Osteocyte (in vitro differentiated cells): ENCODE data around the gene CCDC182. TPM values are rescaled to one million over a fixed set of nuclear protein-coding genes. Genes with fewer than 3 reads are reported as not detected.

Experiments
- DNase-seq: peaks from one replicate; pipeline ENCODE4 v3.0.0; 2021; ENCODE audit warnings: mixed read lengths; ENCODE audit not compliant: unreplicated experiment; ENCODE audit errors: extremely low spot score
- H3K27ac Mint-ChIP-seq: one replicate; pipeline ENCODE4 v1.8.0; 2021; ENCODE audit warnings: mild to moderate bottlenecking, mixed read lengths; ENCODE audit not compliant: unreplicated experiment
- H3K27me3 Mint-ChIP-seq: one replicate; pipeline ENCODE4 v1.8.0; 2021; ENCODE audit warnings: mixed read lengths; ENCODE audit not compliant: unreplicated experiment
- H3K36me3 Mint-ChIP-seq: one replicate; pipeline ENCODE4 v1.8.0; 2021; ENCODE audit warnings: mixed read lengths; ENCODE audit not compliant: unreplicated experiment
- H3K4me1 Mint-ChIP-seq: one replicate; pipeline ENCODE4 v1.8.0; 2021; ENCODE audit warnings: mixed read lengths; ENCODE audit not compliant: unreplicated experiment
- H3K4me3 Mint-ChIP-seq: one replicate; pipeline ENCODE4 v1.8.0; 2021; ENCODE audit warnings: mild to moderate bottlenecking, moderate library complexity, mixed read lengths; ENCODE audit not compliant: unreplicated experiment
- H3K9me3 Mint-ChIP-seq: one replicate; pipeline ENCODE4 v1.8.0; 2021; ENCODE audit warnings: mixed read lengths; ENCODE audit not compliant: unreplicated experiment
- CTCF ChIP-seq: fragments of 200-600 bp; sonication (generic); IDR thresholded peaks from 2 replicates; pipeline ENCODE4 v1.5.0; 2021; ENCODE audit warnings: antibody characterized with exemption, mild to moderate bottlenecking, moderate library complexity
- total RNA-seq: library from RNA; stranded (reverse); gene quantifications from 2 replicates; pipeline ENCODE4 v1.2.1, GENCODE V29; 2021

CCDC182 gene
- total RNA-seq, 1 donor from 2014 or later: not detected

DNA sequence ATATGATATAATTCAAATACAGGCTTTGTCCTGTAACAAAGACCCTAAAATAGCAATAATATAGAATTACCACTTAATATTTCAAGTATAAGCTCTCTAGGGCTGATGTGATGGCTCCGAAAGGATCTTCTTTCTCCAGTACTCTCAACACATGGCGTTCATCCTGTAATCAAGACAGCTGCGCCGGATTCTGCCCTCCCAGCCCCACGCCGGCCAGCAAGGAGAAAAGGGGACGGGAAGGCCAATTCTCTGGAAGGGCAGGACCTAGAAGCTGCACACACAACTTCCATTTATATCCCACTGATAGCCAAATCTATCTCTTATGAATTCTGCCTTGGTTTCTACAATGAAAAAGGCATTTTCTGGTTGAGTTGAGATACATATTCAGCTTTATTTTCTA, 32.0 kb downstream of the CCDC182 start:
- Mint-ChIP-seq H3K9me3 (no peaks in the 10 kb centered on the region), H3K27ac (no peak overlapping the region), H3K4me1 (peaks cover 4% of the 10 kb centered on the region), H3K27me3 (peaks cover 53% of the 10 kb centered on the region), H3K36me3 (no peaks in the 10 kb centered on the region), H3K4me3 (no peak overlapping the region)
- DNase-seq: no peak
- TF ChIP-seq CTCF: no peak

- H3K27ac Mint-ChIP-seq: no peak overlapping the region
These were observed 36.7 kb downstream of the CCDC182 start for GRCh38 chr17:57708410-57708809.

GRCh38 chr17:57707892-57708291, 37.2 kb downstream of the CCDC182 start:
- Mint-ChIP-seq H3K4me3 (no peak overlapping the region), H3K36me3 (no peaks in the 10 kb centered on the region), H3K4me1 (peaks cover 12% of the 10 kb centered on the region), H3K27ac (no peak overlapping the region), H3K9me3 (no peaks in the 10 kb centered on the region), H3K27me3 (peaks cover 22% of the 10 kb centered on the region)
- no peak for DNase-seq
- TF ChIP-seq CTCF: no peak

More at GRCh38 chr17:57708410-57708809, 36.7 kb downstream of the CCDC182 start:
- Mint-ChIP-seq H3K4me3 (no peak overlapping the region), H3K36me3 (no peaks in the 10 kb centered on the region), H3K4me1 (peaks cover 12% of the 10 kb centered on the region), H3K27me3 (peaks cover 27% of the 10 kb centered on the region), H3K9me3 (no peaks in the 10 kb centered on the region)
- TF ChIP-seq CTCF: no peak
- DNase-seq: no peak

- TF ChIP-seq CTCF: no peak
- H3K4me3 Mint-ChIP-seq: no peak overlapping the region
- peaks cover 15% of the 10 kb centered on the region for H3K27me3 Mint-ChIP-seq
- no peaks in the 10 kb centered on the region for H3K36me3 Mint-ChIP-seq
- H3K4me1 Mint-ChIP-seq: peaks cover 12% of the 10 kb centered on the region
- DNase-seq: no peak
- no peaks in the 10 kb centered on the region for H3K9me3 Mint-ChIP-seq
- H3K27ac Mint-ChIP-seq: no peak overlapping the region
These were observed 38.3 kb downstream of the CCDC182 start for GRCh38 chr17:57706761-57707160.

GRCh38 chr17:57705921-57706695, 39.0 kb downstream of the CCDC182 start:
- Mint-ChIP-seq H3K27ac (no peak overlapping the region), H3K27me3 (peaks cover 8% of the 10 kb centered on the region), H3K4me1 (peaks cover 12% of the 10 kb centered on the region), H3K36me3 (no peaks in the 10 kb centered on the region), H3K9me3 (no peaks in the 10 kb centered on the region), H3K4me3 (no peak overlapping the region)
- no peak for TF ChIP-seq CTCF
- no peak for DNase-seq
